GM19397 (cell line): ENCODE results near the gene NRCAM.

Experiments used
- ATAC-seq: cut with Tn5 transposase; IDR thresholded peaks from one replicate; pipeline ENCODE4 v1.9.1; 2021; ENCODE audit warnings: mild to moderate bottlenecking, moderate library complexity; ENCODE audit not compliant: unreplicated experiment

Gene NRCAM

DNA sequence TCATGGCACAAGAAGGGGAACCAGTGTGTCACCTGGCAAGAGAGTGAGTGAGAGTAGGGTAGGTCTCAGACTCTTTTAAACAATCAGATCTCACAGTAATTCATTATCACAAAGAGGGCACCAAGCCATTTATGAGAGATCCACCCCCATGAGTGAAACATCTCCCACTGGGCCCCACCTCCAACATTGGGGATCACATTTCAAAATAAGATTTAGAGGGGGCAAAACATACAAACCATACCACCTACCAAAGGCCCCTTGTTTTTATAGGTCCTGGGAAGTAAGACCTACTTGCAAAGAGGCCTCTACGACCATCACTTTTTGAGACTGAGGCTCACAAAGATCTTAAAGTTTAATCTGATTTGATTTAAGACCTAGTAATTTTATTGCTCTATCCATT is 134.9 kb downstream of the NRCAM start:
- no peak for ATAC-seq

DNA sequence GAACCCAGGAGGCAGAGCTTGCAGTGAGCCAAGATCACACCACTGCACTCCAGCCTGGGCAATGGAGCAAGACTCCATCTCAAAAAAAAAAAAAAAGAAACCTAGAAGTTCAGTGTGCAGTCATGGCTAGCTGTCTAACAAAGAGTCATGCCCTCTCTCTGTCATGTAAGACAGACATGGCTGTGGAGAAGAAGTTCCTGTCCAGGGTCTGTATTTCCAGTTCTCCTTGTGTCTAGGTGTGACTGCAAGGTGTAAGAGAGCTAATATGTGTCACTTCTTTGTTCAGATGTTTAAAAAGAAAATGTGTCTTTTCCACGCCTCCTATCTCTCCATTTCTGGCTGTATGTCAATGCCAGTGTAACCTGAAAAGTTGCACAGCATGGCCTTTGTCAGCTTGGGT is 139.5 kb downstream of the NRCAM start:
- no peak for ATAC-seq

DNA sequence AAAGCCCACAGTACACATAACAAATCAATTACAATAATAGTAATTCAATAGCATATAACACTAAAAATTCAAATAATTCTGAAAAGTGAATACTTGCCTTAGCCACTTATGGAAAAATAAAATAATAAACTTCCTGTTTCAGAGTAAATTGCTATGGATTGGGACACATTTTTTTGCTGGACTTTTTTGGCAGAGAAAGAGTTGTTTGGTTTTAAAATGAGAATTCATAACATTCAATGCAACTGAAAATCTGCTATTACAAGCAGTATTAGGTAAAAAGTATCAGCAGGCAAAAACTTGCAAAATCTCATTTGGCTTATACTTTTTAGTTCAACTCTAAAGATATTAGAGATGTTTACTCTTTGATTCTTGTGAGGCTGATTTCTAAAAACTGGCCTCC is 141.7 kb downstream of the NRCAM start:
- ATAC-seq = no peak

DNA sequence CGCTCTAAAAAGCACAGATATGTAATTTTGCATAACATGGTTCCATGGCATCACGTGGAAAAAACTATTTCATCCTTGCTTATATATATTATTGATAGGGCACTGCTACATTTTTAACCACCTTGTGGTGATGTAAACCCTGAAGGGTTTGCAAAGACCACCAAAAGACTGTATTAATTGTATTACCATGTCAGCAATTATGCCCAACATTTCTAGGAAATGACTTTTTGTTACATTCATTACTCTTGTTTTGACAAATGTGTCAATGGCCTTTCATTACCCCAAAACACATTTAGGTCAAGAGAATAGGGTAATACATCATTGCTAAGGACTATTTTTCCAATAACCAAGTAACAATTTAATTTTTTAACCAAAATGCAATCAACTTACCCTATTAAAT is 142.2 kb downstream of the NRCAM start:
- ATAC-seq = no peak

DNA sequence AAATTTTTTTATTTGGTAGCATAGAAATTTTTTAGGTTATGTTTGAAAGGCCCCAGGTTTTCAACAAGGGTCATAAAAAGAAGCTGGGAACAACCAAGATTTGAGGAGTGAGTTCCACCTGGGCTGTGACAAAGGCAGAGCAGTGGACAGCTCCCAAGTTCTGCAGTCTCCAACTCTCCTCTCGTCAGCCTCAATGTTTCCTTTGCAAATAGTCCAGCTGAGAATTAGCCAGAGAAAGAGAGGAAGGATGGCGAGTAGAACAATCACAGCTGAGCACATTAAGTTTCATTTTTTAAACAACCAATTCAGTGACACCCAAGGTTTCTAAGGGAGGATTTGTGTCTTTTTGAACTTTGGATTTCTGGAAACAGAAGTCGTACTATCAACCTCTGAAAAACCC is 143.2 kb downstream of the NRCAM start:
- no peak for ATAC-seq

DNA sequence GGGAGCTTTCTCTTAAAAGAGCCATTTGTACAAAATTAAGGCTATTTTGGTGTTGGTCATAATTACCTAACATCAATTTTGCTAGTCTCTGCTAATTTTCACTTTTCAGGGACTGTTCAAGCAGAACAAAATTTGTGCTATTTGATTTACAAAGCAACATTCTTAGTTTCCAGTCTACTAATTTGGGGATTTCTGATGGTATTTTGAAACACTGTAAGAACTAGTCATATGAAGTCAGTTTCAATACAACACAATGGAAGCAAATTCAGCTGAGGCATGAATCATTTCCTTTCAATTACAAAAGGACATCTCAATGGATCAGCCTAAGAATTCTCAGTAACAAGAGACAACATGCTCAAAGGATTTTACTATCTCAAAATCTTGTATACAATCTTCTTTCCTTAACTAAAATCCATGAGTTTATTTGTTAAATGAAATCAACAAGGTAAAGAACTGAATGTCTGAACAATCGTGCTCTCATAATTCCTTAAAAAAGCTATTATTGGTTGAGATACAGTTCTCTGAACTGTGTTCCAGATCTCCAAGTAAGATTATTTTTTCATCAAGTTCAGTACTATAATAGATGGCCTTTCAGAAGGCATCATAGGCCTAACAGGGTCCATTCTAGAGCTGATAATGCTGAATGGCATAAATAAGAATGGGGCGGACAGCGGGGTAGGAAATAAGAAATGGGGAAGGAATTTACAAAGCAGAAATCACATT is 144.6 kb downstream of the NRCAM start:
- ATAC-seq = no peak

DNA sequence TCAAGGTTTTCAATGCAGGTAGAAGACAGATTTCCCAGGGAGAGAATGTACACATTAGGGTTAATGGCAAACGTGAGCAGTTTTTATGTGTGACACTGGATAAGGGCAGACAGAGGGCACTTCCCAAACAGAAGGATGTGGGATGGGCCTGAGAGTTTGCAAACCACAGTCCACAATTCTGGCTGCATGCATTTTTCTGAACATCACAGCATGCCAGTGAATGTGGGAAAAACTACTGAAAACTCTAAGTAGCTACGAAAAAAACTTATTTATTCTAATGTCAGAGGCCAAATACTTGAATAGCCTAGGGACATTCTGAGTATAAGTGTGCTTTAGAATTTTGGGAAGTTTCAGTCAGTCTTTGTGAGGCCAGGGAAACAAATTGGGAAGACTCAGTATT is 145.9 kb downstream of the NRCAM start:
- ATAC-seq = no peak

DNA sequence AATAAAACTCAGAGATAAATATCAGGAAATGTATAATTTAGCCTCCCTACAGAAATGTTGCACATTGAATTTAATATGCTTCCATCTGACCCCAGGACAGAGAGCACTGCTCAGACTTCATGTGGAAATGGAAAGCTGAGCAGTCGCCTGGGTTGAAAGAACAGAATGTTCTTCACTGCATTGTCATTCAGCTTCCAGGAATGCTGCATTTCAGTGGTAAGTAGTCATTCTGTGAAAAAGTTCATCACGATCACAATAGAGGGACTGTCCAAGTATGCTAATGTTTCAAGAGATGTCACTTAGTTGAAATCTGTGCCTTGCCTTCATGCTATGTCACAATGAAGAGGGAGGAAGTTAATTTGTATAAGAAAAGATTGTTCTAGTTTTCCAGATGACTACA is 147.3 kb downstream of the NRCAM start:
- ATAC-seq = peak; percentile 60

DNA sequence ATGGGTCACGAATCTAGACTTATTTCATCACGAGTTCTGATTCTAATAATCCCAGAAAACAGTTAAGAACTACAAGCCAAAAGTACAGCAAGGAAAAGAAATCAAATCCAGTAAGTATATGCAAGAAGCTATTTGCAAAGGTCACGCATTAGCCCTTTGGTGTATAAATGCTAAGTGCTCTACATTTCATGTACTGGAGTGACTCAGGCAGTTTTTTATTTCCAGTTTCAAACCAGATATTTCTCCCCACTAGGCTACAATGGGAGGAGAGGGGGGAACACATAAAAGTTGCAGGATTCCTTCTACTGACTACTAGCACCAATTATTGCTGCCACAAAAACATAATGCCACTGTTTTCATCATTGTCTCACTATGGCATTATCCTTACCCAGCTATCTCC is 148.0 kb downstream of the NRCAM start:
- ATAC-seq = no peak

DNA sequence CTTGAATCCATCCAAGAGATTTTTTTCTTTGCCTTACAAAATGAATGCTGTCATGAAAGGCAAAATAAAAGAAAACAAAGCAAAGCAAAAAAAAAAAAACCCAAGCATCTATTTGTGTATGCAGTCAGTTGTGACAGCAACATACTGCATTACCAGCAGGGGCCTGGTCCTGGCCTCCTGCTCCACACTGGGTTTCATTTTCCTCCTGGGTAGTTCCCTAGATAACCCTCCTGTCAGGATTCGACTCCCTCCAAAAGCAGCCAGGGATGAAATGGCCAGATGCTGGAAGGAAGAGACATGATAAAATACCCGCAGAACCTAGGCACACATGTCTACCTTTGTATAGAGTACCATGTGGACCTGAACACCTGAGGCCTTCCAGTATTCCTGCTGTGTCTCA is 148.6 kb downstream of the NRCAM start:
- ATAC-seq = no peak

DNA sequence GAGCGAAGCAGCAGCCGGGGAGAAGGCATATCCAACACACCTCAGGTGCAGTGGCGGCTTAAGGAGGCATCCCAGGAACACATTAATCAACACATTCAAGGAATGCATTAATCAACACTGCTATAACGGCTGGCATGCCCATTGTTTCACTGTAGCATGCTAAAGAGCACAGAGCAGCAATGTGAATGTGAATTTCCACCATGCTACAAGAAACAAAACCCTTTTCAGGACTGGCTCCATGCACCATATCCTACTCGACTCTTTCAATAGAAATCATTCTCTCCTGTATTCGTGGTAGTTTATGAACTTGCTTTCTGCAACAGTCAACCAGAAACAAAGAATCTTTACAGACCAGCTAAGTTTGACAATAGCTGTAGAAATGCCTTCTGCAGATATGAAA is 149.0 kb downstream of the NRCAM start:
- no peak for ATAC-seq

DNA sequence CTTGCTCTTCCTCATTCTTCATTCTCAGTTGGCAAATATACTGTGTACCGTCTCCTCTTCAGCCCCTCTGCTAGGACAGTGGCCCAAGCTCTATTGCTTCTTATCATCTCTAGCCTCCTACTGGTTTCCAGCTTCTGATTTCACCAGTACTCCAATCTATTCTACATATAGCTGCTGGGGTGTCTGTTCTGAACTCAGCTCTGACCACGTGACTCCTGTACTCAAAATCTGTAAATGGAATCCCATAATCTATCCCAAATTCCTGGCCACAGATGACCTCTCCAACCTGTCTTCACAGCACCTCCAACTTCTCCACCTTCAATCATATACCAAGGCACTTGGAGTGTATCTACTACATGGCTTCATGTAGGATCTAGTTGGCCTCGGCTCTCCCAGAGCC is 152.9 kb downstream of the NRCAM start:
- ATAC-seq = no peak

DNA sequence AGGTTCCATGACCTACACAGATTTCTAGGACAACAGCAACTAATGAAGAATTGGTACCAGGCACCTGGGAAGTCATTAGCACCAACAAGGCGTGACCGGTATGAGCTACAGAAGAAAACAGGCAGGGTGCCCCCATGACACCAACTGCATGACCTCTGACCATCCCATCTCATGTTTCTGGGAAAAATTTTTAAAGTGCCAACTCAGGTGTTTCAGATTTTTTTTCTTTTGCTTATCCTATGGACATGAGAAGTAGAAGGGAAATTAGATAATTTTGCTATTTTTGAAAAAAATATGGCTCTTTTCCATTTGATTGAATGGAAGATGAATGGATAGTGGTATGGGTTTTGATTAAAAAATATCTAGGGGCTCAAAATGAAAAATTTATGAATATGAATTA is 154.8 kb downstream of the NRCAM start:
- no peak for ATAC-seq

DNA sequence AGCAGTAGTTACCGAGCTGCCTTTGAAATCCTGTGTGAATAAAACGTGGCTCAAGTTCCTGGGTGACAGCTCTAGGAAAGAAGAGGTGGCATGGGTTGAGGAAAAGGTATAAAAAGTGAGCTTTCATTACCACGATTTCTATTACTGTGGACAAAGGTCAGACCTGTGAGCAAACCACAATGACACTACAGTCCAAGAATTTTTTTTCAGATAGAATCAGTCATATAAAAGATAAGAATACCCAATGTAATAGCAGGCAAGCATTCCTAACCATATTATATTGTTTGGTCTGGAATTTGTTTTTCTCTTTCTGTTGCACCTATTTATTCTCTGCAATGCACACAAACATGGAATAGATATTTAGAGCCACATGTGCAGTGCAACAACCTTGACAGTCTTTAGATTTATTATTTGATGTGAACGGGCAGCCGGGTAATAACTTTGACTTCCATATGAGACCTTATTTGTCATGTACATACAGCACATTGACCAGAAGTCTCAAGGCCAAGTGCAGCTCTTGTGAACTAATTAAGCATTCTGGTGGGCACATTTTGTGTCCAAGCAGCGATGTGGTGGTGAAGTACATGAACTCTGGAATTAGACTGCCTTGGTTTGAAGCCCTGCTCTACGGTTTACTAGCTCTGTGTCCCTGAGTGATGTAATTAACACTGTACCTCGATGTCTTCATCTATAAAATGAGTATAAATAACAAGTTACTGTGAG is 156.8 kb downstream of the NRCAM start:
- no peak for ATAC-seq

DNA sequence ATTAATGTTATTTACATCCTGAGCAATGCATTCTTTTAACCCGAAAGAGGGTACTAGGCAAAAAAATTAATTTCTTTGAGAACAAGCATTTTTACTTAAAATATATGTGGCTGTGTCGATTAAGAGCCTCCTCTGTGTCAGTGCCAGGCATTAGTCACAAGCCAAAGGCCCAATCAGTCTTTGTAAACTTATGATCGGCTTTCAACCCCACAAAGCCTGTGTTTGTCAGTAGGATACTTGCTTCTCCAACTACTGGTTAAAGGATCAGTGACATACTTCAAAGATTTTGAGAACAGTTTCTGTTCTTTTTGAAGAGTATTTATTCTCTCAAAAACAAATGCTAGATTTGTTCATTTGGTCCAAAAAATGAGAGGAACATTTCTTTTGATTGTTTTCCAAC is 159.3 kb downstream of the NRCAM start:
- ATAC-seq = no peak

DNA sequence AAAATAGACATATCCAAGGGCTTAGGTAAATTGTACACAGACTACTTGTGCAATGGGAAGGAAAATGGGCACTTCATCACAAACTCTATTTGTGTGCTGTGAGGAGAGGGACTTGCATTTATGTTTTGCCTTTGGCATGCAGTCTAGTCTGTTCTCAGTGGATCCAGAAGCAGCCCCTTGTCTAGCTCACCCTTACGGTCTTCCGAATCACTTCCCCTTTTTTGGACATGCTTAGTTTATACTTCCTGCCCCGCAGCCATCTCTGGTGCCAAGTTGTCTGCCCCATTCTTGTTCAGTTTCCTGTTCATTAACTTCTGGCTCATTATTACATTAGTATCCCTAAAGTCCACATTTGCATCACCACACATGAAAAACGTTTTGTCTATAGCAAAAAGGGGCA is 161.6 kb downstream of the NRCAM start:
- ATAC-seq = peak; percentile 98

DNA sequence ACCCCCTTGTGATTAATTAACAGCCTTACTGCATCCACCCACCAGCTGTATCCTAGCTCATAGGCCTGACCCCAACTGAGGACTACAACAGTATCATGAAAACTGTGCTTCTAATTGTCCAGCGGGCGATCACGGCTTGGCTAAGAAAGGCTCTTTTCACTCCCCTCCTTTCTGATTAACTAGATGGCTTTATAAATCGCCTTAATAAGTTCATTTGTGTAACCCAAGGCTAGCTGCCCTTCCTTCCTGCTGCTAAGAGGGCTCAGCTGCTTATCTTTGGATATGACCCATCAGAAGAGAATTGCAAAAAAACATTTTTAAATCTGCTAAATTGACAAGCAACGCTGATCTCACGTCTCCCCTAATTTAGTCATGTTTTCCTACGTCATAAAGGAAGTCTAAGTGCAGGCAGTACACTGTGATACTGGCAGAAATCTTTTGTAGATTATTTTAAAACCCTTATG is 163.1 kb downstream of the NRCAM start:
- ATAC-seq = no peak

DNA sequence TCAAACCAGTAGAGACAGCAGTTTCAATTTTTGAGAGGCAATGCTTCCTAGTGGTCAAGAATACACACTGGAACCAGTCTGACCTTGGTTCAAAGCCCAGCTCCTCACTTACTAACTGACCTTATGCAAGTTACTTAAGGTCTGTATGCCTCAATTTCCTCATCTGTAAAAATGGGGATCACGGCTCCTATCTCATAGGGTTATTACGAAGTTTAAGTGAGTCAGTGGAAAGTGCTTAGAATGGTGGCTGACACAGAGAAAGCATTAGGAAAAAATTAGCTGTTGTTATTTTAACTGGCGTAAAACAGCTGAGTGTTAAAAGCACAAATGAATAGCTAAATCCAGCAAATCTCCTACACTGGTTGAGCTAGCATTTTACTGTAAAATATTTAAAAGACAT is 163.7 kb downstream of the NRCAM start:
- no peak for ATAC-seq

DNA sequence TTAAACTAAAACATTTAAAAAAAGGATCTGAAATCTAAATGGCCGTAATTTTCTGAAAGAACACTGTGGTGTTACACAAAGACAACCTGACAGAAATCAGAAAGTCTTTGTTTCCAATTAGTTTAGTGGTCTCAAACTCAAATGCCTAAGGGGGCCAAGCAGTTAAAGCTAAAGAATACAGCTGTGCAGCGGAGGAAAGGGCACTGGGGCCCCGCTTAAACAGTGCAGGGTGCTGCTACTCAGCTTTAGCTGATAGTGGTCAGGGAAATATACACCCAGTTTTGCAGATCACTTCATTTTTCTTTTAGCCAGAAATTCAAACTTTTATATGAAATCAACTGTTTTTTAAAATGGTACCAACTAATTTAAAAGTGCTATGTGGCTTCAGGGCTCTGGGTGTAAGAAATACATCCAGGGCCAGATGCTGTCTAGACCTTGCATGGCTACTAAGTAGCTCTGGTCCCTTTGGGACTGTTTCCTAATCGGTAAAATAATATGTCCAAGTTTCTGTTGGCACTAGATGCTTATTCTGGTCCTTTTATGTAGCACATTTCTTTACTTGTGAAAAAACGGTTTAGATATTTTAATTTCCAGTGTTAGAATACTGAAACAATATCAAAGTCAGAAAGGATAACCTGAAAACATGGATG is 164.3 kb downstream of the NRCAM start:
- no peak for ATAC-seq

DNA sequence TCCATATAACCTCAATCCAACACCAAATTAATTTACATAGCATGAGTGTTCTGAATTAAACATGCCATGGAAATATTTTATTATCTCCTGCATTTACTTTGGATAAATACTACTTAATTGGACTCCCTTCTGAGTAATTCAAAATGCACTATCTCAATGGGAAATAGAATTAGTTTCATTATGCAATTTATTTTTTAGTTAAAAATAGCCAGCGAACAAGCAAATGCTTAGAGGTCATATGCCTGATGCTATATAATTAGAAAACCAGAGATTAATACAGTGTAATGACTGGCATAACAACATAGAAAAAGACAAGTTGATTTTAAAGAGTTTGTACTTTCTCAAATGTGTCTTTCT is 165.1 kb downstream of the NRCAM start:
- ATAC-seq = no peak

DNA sequence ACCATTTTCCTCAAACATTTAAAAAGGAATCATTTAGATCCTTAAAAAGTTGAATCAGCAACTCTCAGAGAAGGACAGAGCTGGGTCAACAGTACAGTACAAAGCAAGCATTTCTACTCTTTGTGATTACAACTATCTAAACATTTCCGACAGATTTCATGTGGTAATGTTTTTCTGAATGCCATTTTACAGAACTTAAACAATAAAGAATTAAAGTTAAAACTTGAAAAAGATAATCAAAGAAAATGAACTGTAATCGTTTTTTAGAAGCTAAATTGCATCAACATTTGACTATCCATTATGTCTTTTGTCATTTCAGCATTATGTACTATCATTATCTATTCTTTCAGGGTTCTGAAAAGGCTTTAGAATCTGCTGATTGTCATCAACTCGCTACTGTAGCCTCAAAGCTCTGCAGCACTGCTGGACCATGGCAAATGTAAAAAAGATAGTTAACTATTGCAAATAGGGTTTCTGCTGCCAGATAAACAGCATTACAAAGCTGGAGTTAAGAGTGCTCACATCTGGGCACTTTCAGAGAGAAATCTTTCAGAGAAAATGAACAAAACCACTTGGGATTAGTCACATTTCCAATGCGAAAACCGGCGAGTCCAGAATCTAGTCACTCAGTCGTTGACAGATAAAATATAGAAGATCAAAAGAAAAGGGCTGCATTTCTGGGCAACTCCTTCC is 165.6 kb downstream of the NRCAM start:
- no peak for ATAC-seq

DNA sequence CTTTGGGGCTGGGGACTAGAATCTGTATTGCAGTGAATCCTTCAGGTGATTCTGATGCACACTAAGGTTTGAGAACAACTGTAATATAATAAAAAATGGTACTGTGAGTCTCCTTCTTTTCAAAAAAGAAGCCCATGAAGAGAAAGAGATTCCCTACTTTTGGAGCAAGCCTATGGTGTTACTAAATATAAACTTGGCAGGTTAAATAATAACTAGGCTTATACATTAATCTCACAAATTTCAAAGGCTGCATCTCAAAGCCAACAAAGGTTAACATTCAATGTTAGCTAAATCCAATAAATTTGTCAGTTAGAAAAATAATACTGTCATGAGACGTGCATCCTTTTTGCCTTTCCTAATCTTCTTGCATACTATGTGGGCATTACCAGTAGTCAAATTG is 166.4 kb downstream of the NRCAM start:
- ATAC-seq = no peak
